Measurements from ENCODE around the gene ZFAND4.
"Not testable (repeated sequence)": the region's sequence is repeated elsewhere in the genome, so short reads cannot be mapped to it uniquely, and the experiment has no call there.

The ZFAND4 gene

DNA sequence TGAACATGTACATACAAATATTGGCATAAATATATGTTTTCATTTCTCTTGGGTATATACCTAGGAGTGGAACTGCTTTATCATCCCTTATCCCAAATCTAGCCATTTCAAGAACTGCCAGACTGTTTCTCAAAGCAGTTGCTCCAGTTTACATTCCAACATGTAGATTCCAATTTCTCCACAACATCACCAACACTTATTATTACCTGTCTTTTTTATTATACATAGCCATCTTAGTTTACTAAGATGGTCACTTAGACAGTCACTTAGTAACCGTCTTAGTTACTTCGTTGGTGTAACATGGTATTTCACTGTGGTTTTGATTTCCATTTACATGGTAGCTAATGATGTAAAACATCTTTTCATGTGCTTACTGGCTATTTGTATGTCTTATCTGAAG is 82.7 kb downstream of the ZFAND4 start:
- no peak for DNase-seq (ENCODE audit: low read depth)

DNA sequence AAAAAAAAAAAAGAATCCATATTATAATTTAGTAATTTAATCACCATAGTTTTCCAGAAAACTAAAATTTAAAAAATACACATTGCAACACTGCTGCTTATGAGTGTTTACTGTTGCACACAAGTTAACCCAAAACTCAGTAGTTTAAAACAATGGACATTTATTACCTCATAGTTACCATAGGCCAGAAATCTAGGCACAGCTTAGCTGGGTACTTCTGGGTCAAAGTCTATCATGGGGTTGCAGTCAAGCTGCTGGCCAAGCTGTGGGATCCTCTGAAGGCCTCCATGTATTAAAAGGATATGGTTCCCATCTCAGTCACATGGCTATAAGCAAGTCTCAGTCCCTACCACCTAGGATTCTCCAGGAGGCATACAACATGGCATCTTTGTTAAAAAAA is 83.6 kb downstream of the ZFAND4 start:
- no peak for DNase-seq (ENCODE audit: low read depth)

DNA sequence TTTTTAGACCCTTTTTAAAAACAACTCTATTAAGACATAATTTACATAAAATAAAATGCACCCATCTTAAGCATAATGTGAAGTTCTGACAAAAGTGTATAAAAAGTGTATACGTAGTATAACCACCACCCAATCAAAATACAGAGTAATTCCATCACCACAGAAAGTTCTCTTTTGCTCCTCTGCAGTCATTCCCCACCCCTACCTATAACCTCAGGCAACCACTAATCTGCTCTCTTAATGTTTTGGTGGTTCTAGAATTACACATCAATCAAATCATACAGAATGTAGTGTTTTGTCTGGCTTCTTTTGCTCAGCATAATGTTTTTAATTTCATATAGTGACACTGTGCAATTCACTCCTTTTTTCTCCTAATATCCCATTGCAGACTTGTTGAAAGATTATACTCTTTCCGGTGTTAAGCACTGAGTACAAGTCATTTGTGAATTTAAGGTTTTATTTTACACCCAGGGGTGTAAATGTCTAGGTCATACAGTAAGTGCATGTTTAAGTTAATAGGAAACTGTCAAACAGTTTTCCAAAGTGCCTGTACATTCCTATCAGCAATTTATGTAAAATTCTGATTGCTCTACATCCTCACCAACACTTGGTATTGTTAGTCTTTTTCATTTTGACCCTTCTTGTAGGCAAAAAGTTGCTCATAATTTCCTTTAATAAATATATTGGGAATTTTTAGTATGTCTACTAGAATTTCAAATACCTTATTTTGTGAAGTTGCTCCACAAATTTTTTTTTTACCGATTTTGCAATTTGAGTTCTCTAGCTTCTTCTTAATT is 86.3 kb downstream of the ZFAND4 start:
- DNase-seq (ENCODE audit: low read depth) = no peak

DNA sequence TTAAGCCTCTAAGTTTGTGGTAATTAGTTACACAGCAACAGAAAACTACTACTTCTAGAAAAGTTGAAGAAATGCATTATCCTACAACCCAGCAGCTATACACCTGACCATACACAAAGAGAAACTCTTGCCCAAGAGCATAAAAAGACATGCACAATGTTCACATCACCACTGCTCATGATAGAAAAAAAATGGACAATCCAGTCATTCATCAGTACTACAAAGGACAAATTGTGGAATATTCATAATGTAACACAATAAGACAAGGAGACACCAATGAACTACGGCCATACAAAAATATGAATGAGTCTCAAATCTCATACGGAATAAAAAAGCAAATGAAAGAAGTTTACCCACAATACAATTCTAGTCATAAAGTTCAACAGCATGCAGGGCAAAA is 87.4 kb downstream of the ZFAND4 start:
- DNase-seq (ENCODE audit: low read depth) = no peak

DNA sequence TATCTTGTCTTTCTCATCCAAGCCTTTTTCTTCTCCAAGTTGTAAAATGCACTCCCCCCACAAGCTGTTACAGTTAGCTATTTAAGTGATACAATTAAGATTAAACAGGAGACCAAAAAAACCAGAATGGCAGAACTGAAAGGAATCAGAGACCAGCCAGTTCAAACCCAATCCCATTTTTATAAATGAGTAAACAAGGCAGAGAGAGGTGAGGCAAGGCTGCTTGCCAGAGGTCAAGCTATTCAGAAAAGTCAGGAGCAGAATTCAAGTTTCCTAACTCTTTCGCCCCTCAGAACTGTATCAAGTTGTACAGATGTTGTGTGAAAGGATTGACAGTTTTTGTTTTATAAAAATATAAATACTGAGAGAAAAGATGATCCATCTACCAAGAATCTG is 90.2 kb downstream of the ZFAND4 start:
- no peak for DNase-seq (ENCODE audit: low read depth)

DNA sequence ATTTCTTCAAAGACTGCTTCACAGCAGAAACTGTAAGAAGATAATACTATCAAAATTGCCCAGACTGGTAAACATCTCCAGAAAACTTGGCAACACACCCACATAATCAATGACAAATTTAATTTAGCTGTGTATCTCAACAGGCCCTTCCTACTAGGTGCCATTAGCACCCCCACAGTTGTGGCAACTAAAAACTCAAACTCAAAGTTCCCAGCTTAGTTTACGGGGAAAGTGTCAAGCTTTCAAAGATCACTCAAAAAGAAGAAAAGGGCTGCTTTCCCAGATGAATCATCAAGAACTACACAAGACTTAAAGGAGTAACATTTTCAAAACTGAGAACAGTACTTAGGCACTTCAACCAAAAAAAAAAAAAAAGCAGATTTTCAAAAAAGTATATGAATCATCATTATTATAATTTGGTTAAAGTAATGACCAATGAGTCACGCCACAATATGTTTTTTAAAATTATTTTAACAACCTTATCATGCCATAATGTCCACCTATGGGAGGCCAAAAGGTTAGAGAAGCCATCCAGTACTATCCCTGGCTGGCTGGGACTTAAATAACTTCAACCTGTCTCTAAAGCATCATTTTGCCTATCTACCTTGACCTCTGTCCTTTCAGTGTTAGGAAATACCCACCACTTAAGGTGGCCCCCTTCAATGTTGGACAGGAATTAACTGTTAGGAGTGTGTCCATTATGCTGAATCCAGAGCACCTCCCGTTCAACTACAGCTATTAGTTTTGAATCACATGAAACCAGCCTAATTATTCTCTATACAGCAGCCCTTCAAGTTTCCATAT is 90.8 kb downstream of the ZFAND4 start:
- no peak for DNase-seq (ENCODE audit: low read depth)

DNA sequence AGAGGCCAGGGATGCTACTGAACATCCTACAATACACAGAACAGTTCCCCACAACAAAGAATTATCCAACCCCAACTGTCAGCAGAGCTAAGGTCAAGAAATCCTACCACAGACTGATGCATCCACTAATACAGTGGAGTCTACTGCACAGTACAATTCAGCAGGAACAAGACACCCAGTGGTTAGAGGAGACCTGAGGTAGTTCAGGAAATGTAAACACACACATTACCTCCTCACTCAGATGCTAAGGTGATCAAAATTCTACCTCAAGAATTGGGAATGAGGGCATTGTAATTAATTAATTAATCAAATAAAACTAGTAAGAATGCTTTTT is 91.4 kb downstream of the ZFAND4 start:
- DNase-seq (ENCODE audit: low read depth) = no peak

DNA sequence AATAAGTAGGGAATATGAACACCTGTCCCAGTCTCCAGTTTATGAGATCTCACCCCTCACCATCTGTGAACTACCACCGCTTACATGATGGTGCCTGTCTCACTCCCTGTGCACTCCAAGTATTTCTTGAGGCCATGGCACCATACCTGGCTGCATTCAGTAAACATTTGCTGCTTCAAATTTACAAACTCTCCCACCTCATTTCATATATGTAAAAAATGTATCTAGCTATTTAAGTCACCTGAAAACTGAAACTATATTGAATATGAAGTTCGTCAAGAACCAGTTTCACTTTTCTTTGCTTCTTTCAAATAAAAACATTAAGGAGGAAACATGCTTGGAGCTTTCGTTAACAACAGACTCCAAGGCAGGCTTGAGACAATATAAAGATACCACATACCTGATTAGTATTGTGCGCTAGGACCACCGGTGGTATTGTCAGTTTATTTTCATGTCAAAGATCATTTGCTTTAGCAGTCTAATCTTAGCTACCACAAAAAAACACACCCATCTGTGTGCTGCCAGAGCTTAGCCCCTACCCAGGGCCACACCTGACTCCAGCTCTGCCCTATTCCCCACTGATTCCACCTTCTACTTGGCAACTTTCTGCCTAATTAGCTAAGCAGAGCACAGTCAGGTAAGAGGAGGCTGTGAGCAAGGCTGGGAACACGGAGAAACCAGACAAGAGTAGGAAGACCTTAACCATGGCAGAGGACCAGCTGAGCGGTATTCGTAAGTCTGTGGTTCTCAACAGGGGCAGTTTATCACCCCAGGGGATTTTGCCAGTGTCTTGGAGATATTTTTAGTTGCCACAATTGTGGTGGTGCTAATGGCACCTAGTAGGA is 92.0 kb downstream of the ZFAND4 start:
- DNase-seq (ENCODE audit: low read depth) = no peak

DNA sequence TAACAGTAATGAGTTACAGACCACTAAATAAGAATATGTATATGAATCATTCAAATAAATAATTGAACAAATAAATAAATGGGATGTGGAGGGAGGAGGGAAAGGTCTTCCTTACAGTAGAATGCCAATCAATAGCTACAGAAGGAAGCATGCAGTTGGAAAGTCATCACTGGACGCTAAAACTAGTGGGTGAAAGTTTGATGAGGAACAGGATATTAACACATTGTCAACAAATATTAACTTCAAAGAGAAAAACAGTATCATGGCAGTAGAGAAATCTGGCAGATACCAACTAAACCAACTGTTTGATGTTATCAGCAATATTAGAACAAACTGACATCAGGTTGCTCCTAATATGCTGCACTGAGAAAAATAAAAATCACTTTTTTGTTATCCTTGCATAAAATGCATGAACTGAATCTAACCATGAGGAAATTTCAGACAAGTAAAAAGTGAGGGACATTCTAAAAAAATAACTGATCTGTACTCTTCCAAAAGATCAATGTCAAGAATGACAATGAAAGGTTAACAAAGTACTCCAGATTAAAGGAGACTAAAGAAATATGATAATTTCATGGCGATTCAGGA is 94.1 kb downstream of the ZFAND4 start:
- no peak for DNase-seq (ENCODE audit: low read depth)

DNA sequence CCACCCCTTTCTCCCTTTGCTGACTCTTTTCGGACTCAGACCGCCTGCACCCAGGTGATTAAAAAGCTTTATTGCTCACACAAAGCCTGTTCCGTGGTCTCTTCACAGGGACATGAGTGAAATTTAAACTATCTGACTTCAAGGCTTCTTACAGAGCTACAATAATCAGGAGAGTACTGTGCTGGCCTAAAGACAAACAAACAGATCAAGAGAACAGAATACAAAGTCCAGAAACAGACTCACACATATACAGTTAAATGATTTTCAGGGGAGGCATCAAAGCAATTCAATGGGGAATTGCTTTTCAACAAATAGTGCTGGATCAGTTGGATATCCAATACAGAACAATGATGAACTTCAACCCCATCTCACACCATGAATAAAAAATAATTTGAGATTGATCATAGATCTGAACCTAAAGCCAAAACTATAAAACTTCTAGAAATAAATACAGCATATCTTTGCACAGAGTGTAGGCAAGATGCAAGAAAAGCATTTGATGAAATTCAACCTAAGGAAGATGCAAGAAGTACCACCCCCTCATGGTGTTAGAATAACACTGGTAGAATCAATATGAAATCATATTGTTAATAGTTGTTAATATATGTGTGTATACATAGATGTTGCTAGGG is 96.5 kb downstream of the ZFAND4 start:
- no peak for DNase-seq (ENCODE audit: low read depth)

DNA sequence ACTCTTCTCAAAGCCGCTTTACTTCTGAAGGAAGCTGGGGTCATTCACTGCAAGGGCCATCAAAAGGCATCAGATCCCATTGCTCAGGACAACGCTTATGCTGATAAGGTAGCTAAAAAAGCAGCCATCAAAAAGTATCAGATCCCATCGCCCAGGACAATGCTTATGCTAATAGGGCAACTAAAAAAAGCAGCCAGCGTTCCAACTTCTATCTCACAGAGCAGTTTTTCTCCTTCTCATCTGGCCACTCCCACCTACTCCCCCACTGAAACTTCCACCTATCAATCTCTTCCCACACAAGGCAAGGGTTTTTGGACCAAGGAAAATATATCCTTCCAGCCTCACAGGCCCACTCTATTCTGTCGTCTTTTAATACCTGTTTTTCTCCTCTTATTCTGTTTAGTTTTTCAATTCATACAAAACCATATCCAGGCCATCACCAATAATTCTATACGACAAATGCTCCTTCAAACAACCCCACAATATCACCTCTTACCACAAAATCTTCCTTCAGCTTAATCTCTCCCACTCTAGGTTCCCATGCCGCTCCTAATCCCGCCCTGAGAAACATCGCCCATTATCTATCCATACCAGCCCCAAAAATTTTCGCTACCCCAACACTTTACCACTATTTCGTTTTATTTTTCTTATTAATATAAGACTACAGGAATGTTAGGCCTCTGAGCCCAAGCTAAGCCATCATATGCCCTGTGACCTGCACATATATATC is 97.4 kb downstream of the ZFAND4 start:
- not testable (repeated sequence) for DNase-seq (ENCODE audit: low read depth)

DNA sequence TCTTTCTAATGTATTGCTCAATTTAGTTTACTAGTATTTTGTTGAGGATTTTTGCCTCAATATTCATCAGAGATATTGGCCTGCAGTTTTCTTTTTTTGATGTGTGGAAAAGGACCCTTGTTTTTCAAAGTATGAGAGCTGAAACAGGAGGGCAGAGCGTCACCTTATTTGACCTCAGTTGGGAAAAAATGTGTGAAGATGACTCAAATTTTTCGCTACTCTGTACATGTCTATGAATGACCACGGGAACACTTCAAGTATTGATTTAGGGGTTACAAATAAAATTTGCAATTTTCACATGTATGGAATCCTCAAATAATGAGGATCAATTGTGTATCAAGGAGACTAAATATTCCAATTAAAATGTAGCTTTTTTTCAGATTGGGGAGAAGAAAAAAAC is 103.1 kb downstream of the ZFAND4 start:
- no peak for DNase-seq (ENCODE audit: low read depth)

DNA sequence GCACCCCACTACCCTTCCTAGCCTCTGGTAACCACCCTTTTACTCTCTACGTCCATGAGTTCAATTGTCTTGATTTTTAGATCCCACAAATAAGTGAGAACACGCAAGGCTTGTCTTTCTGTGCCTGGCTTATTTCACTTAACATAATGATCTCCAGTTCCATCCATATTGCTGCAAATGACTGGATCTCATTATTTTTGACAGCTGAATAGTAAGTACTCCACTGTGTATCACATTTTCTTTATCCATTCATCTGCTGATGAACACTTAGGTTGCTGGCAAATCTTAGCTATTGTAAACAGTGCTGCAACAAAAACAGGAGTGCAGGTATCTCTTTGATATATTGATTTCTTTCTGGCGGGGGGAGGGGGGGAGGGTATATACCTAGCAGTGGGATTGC is 106.2 kb downstream of the ZFAND4 start:
- no peak for DNase-seq (ENCODE audit: low read depth)
